ENCODE measurements around the gene ANKRD27.

DNA sequence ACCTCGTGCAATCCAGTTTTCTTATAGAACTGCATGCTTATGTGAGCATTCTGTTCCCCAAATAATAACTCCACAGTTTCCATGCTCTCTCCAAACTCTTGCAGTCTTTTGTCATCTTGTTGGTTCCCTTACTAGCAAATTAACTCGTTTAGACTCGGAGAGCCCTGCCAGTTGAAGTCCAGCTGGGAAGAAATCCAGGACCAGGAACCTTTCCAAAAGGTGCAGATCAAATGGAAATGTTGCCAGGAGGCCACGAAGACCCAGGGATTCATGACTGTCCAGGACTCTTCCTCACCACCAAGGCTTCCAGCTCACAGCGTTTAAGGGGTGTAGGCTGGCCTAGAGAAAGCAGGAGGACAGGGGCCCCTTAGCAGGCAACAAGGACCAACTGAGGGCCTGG lies 42.5 kb upstream of the ANKRD27 start:
- TF ChIP-seq, protein P1, sequence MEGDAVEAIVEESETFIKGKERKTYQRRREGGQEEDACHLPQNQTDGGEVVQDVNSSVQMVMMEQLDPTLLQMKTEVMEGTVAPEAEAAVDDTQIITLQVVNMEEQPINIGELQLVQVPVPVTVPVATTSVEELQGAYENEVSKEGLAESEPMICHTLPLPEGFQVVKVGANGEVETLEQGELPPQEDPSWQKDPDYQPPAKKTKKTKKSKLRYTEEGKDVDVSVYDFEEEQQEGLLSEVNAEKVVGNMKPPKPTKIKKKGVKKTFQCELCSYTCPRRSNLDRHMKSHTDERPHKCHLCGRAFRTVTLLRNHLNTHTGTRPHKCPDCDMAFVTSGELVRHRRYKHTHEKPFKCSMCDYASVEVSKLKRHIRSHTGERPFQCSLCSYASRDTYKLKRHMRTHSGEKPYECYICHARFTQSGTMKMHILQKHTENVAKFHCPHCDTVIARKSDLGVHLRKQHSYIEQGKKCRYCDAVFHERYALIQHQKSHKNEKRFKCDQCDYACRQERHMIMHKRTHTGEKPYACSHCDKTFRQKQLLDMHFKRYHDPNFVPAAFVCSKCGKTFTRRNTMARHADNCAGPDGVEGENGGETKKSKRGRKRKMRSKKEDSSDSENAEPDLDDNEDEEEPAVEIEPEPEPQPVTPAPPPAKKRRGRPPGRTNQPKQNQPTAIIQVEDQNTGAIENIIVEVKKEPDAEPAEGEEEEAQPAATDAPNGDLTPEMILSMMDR (conservative IDR thresholded peaks at IDR 0.05 in 1 of 2, IDR thresholded peaks at IDR 0.05 in 1 of 2; ENCODE audit: extremely low read depth in 1 of 2, insufficient read depth in 1 of 2, low read depth in 1 of 2, low read length in 2 of 2): no peak
- no peak for TF ChIP-seq EZH2 (IDR thresholded peaks at IDR 0.05; ENCODE audit: borderline replicate concordance, low read length)

Data from mammary epithelial cell (primary cell).